HG03025 (cell line): Measurements from ENCODE around the gene APC2.
"Not testable (repeated sequence)": the region's sequence is repeated elsewhere in the genome, so short reads cannot be mapped to it uniquely, and the experiment has no call there.

Experiments
- ATAC-seq: cut with Tn5 transposase; IDR thresholded peaks from one replicate; pipeline ENCODE4 v1.9.1; 2021; ENCODE audit warnings: mild to moderate bottlenecking, moderate library complexity; ENCODE audit not compliant: unreplicated experiment, low FRiP score

Gene APC2

DNA sequence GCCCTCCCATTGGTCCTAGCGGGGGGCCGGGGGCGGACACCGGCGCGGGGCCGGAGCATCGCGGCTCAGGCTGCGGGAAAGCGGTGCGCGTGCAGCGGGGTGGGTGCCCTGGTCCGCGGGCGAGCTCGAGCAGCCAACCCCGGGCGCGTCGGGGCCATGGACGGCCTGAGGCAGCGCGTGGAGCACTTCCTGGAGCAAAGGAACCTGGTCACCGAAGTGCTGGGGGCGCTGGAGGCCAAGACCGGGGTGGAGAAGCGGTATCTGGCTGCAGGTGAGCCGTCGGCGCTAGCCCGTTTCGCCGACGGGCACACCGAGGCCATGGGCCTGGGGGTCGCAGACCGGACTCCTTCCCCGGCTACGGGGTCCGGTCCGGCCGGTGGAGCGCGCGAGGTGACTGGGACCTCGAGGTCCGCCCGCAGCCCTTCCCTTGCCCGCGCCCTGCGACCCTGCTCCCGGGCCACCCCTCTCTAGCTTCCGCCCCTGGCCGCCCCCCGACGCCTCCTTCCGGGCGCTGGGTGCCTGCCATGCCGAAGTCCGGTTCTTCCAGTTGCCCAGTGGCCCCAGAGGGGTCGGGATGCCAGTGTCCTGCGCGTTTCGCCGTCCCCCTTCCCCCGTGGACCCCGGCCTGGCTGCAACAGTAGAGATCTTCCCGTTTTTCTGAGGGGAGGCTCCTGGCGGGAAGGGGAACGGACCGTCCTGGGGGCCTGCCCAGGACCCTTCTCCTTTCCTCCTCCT, 41.4 kb downstream of the APC2 start, which contains the start of gene REEP6:
Gene REEP6, plus strand, starts transcription at position 68 of the 735 bp plus-strand sequence. Its CDS starts 89 bp downstream, at position 157.
- ATAC-seq = no peak

DNA sequence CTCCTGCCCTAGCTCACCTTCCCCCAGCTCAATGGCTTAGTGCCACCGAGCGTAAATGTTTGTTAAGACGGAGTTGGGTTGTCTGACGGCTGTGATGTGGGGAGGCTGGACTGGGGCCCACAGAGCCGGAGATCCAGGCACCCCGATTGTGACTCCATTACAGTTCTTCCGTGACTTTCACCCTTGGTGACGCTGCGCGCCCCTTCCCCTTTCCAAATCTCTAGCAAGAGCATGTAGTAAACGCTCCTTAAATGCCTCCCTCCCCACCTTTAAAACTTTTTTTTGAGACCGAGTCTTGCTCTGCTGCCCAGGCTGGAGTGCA, 41.9 kb downstream of the APC2 start:
- no peak for ATAC-seq

DNA sequence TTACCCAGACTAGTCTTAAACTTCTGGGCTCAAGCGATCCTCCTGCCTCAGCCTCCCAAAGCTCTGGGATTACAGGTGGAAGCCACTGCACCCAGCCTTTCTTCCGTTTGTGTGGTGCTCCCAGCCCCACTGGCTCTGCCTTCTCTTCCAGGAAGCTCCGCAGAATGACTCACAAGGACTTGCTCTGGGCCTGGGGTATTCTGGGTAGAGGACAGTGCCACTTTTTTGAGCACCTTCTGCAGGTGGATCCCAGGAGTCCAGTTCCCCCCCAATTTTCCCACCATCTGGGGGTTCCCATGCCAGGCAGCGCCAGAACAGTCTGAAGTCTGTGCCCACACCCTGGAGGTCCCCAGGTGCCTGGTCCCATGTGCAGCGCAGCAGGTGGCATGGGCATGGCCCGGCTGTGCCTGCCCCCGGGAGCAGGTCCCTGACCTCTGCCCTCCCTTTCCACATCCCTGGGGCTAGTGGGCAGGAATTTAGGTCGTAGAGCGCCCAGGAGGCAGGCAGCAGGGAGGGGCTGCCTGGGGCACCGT, 42.6 kb downstream of the APC2 start:
- ATAC-seq = no peak

DNA sequence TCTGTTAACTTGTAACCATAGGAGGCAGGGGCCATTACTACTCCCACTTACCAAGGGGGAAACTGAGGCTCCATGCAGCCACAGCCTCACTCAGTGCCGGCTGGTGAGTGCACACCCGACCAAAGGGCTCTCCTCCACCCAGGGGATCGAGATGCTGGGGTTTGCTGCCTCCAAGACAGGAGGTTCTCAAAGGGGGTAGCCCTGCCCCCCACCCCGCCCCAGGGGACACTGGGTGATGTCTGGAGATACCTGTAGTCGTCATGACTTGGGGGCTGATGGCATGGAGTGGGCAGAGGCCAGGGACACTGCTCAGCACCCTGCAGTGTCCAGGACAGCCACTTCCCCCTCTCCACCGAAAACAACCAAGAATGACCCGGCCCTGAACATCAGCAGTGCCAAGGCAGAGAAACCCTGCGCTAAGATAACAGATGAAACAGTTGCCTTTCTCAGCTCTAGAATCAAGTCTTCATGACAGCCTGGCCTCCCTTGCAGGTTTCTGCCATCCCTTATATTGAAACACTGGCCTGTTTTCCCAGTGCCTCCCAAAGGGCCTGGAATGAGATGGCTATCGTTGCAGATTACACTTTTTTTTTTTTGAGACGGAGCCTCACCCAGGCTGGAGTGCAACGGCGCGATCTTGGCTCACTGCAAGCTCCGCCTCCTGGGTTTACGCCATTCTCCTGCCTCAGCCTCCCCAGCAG, 44.3 kb downstream of the APC2 start:
- no peak for ATAC-seq

GRCh38 chr19:1495051-1495798, 45.3 kb downstream of the APC2 start:
- no peak for ATAC-seq

DNA sequence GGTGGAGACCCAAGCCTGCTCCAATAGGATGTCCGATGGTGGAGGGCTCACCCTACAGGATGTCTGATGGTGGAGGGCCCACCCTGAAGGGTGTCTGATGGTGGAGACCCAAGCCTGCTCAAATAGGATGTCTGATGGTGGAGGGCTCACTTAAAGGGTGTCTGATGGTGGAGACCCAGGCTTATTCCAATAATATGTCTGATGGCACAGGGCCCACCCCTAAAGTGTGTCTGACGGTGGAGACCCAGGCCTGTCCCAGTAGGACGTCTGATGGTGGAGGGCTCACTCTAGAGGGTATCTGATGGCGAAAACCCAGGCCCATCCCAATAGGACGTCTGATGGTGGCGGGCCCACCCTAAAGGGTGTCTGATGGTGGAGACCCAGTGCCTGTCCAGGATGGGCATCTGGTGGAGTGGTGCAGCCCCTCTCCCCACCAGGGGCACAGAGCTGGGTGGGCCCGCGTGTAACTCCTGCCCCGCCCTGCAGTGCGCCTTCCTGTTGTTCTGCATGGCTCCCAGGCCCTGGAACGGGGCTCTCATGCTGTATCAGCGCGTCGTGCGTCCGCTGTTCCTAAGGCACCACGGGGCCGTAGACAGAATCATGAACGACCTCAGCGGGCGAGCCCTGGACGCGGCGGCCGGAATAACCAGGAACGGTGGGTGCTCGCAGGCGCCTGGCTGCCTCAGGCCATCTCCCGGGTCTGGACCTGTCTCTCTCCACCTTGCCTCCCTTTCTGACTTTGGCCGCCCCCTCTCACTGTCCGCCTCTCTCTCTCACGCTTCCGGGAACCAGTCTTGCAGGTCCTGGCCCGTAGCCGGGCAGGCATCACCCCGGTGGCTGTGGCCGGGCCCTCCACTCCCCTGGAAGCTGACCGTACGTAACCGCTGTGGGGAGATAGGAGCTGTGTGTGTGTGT, 46.1 kb downstream of the APC2 start:
- no peak for ATAC-seq

- ATAC-seq = no peak
Measured at GRCh38 chr19:1496714-1497577, 47.0 kb downstream of the APC2 start.

GRCh38 chr19:1497578-1498235, 47.8 kb downstream of the APC2 start:
- no peak for ATAC-seq

DNA sequence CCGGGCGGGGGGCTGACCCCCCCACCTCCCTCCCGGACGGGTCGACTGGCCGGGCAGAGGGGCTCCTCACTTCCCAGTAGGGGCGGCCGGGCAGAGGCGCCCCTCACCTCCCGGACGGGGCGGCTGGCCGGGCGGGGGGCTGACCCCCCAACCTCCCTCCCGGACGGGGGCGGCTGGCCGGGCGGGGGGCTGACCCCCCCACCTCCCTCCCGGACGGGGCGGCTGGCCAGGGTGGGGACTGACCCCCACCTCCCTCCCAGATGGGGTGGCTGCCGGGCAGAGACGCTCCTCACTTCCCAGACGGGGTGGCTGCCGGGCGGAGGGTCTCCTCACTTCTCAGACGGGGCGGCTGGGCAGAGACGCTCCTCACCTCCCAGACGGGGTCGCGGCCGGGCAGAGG, 49.3 kb downstream of the APC2 start:
- not testable (repeated sequence) for ATAC-seq

DNA sequence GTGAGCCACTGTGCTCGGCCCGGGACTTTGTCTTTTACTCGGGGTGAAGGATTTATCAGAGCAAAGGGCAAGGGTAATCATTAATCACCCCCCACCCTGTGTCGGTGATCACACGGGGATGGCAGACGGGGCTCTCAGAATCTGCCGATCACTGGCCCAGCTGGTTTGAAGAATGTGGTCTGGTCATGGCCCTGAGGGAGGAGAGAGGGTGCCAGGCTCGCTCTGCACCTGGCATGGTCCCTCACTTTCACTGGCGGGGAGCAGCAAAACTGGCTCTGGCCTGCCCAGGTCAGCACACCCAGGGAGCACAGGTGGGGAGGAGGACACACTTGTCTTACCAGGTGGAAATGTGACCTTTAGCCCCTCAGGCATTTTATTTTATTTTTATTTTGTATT, 51.3 kb downstream of the APC2 start:
- ATAC-seq = no peak

DNA sequence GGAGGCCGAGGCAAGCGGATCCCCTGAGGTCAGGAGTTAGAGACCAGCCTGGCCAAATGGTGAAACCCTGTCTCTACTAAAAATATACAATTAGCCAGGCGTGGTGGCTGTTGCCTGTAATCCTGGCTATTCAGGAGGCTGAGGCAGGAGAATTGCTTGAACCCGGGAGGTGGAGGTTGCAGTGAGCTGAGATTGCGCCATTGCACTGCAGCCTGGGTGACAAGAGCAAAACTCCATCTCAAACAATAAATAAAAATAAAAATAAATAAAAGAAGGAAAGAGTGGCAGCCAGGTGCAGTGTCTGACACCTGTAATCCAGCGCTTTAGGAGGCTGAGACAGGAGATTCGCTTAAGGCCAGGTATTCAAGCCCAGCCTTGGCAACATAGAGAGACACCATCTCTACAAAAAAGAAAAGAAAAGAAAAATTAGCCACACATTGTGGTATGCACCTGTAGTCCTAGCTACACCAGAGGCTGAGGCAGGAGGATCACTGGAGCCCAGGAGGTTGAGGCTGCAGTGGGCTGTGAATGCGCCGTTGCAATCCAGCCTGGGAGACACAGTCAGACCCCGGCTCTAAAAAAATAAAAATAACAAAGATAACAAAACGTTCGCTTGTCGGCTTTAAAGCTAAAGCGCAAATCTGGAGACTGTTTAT, 52.6 kb downstream of the APC2 start:
- no peak for ATAC-seq

- no peak for ATAC-seq
Measured at GRCh38 chr19:1503089-1503924, 53.4 kb downstream of the APC2 start.

DNA sequence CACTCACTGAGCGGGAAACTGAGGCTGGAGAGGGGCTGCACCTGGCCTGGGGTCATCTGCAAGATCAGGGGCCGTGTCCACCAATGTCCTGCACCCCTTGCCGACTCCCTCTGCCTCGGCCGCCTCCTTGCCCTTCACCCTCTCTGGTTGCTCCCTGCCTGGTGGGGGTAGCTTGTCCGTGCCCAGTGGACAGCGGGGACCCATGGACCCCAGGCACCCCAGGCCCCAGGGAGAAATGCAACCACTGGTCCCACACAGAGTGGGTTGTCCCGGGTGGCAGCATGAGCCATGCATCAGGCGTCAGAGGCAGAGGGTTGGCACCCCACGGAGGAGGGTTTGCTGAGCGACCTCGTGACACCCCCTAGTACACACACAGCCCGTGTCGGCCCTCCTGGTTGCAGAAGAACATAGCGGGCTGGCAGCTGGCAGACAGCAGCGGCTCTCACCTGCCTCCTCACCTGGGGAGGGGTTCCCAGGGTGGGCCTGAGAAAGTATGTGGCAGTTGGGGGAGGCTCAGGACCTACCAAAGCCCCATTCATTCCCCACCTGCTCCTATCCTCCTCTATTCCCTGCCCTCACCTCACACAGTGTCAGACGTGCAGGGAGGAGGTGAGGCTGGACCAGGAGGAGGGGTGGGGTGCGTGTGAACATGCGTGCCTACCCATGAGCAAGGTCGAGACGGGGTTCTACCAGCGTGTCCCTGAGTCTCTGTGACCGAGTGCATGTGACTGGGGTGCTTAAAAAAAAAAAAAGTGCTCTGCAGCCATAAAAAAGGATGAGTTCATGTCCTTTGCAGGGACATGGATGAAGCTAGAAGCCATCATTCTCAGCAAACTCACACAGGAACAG, 54.2 kb downstream of the APC2 start:
- no peak for ATAC-seq

GRCh38 chr19:1505012-1505411, 55.1 kb downstream of the APC2 start:
- no peak for ATAC-seq

- no peak for ATAC-seq
Measured at GRCh38 chr19:1505991-1506881, 56.3 kb downstream of the APC2 start.
